ENCODE data around the gene TMTC2. TPM values are rescaled to one million over a fixed set of nuclear protein-coding genes. Genes with fewer than 3 reads are reported as not detected.

The TMTC2 gene
- total and polyA plus RNA-seq, 3 donors from 2014 or later = 8.1 to 22.4 (median 19.4) TPM

GRCh38 chr12:82959821-82960220 is 273.1 kb downstream of the TMTC2 start:
- H3K27me3 ChIP-seq = no peaks in the 10 kb centered on the region
- H3K27ac ChIP-seq = no peak overlapping the region
- H3K36me3 ChIP-seq (ENCODE audit: low read depth, missing control alignments) = no peaks in the 10 kb centered on the region
- TF ChIP-seq, protein P1, sequence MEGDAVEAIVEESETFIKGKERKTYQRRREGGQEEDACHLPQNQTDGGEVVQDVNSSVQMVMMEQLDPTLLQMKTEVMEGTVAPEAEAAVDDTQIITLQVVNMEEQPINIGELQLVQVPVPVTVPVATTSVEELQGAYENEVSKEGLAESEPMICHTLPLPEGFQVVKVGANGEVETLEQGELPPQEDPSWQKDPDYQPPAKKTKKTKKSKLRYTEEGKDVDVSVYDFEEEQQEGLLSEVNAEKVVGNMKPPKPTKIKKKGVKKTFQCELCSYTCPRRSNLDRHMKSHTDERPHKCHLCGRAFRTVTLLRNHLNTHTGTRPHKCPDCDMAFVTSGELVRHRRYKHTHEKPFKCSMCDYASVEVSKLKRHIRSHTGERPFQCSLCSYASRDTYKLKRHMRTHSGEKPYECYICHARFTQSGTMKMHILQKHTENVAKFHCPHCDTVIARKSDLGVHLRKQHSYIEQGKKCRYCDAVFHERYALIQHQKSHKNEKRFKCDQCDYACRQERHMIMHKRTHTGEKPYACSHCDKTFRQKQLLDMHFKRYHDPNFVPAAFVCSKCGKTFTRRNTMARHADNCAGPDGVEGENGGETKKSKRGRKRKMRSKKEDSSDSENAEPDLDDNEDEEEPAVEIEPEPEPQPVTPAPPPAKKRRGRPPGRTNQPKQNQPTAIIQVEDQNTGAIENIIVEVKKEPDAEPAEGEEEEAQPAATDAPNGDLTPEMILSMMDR (IDR thresholded peaks at IDR 0.05) = no peak
- TF ChIP-seq POLR2A (IDR thresholded peaks at IDR 0.05) = no peak
- H3K4me1 ChIP-seq = no peaks in the 10 kb centered on the region
- no peak for DNase-seq
- WGBS, 2 donors = 94 to 98% methylated on average over 1 of the region's 1 CpG
- intact Hi-C loops (cut with DNase I; ENCODE audit: low total_unique reads) = no loop called here
- no peak overlapping the region for H3K4me3 ChIP-seq
- H3K9me3 ChIP-seq = no peaks in the 10 kb centered on the region

GRCh38 chr12:82961835-82962234 is 275.1 kb downstream of the TMTC2 start:
- WGBS, 2 donors = 89 to 96% methylated on average over 2 of the region's 2 CpGs
- TF ChIP-seq, protein P1 (IDR thresholded peaks at IDR 0.05) = no peak
- TF ChIP-seq POLR2A (IDR thresholded peaks at IDR 0.05) = no peak

DNA sequence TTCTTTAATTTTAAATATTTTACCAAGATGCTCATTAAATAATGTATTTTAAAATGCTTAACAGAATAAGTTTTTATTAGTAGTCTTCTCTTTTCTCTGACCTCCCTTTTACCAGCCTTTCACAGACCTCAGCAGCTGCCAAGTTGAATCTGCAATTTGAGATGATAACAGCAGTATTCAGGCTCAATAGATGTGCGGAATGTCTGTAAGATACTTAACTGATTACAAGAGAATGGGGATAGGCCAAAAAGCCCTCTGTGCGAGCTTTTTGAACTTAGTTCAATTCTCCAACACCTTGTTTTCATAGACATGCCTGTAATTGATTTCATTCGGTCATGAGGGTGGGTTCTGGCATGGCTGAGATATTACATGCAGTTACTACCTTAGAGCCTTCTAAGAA is 277.2 kb downstream of the TMTC2 start:
- no peak for DNase-seq
- WGBS, 2 donors = 60 to 88% methylated on average over 3 of the region's 3 CpGs
- Histone ChIP-seq H3K9me3 (no peaks in the 10 kb centered on the region), H3K27ac (no peak overlapping the region), H3K4me1 (no peaks in the 10 kb centered on the region), H3K27me3 (no peaks in the 10 kb centered on the region), H3K4me3 (no peak overlapping the region), H3K36me3 (ENCODE audit: low read depth, missing control alignments) (no peaks in the 10 kb centered on the region)
- intact Hi-C loops (cut with DNase I; ENCODE audit: low total_unique reads) = no loop called here
- TF ChIP-seq, protein P1 (IDR thresholded peaks at IDR 0.05) = no peak
- no peak for TF ChIP-seq POLR2A (IDR thresholded peaks at IDR 0.05)

More at GRCh38 chr12:82961835-82962234, 275.1 kb downstream of the TMTC2 start:
- no peaks in the 10 kb centered on the region for H3K9me3 ChIP-seq
- no peak overlapping the region for H3K27ac ChIP-seq
- H3K4me3 ChIP-seq = no peak overlapping the region
- H3K27me3 ChIP-seq = no peaks in the 10 kb centered on the region
- H3K4me1 ChIP-seq = no peaks in the 10 kb centered on the region
- intact Hi-C loops (cut with DNase I; ENCODE audit: low total_unique reads) = no loop called here
- no peaks in the 10 kb centered on the region for H3K36me3 ChIP-seq (ENCODE audit: low read depth, missing control alignments)
- DNase-seq = no peak

- no peak for DNase-seq
- Histone ChIP-seq H3K9me3 (no peaks in the 10 kb centered on the region), H3K4me1 (no peaks in the 10 kb centered on the region), H3K36me3 (ENCODE audit: low read depth, missing control alignments) (no peaks in the 10 kb centered on the region), H3K4me3 (no peak overlapping the region), H3K27ac (no peak overlapping the region), H3K27me3 (no peaks in the 10 kb centered on the region)
- WGBS, 2 donors = 76 to 90% methylated on average over 3 of the region's 3 CpGs
- intact Hi-C loops (cut with DNase I; ENCODE audit: low total_unique reads) = no loop called here
- no peak for TF ChIP-seq POLR2A (IDR thresholded peaks at IDR 0.05)
- TF ChIP-seq, protein P1 (IDR thresholded peaks at IDR 0.05) = no peak
These were observed 277.7 kb downstream of the TMTC2 start for GRCh38 chr12:82964446-82964845.

DNA sequence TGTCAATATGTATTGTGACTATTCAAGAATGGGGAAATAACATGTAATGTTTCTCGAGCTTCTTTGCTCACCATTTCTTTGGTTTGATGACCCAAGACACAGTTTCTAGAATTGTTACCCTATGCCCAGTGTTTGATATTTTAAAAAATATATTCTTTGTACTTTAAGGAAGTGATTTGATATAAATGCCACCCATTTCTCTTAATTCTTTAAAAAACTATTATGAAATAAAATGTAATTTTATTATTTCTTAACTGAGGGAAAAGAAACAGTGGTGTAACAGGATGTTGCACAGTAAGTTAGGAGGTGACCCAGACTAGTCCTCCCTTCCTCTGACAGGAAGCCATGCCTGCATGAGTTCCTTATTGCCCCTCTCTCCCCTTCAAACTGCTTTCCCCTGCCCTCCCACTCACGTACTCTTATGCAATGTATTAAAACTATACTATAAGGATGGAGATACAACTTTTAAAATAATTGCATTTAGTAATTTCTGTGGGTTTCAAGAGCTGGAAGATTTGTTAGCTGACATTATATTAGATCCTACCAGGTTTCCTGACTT is 279.4 kb downstream of the TMTC2 start:
- 77 to 78% methylated on average over 2 of the region's 2 CpGs for WGBS, 2 donors
- Histone ChIP-seq H3K27me3 (no peaks in the 10 kb centered on the region), H3K9me3 (no peaks in the 10 kb centered on the region), H3K4me1 (no peaks in the 10 kb centered on the region), H3K27ac (no peak overlapping the region), H3K36me3 (ENCODE audit: low read depth, missing control alignments) (no peaks in the 10 kb centered on the region), H3K4me3 (no peak overlapping the region)
- DNase-seq = no peak
- TF ChIP-seq POLR2A (IDR thresholded peaks at IDR 0.05) = no peak
- TF ChIP-seq, protein P1 (IDR thresholded peaks at IDR 0.05) = no peak
- intact Hi-C loops (cut with DNase I; ENCODE audit: low total_unique reads) = no loop called here

Measured in testis (tissue), 3 donors.